Heart right ventricle (tissue), 16 donors: ENCODE results near the gene PSAP. TPM values are rescaled to one million over a fixed set of nuclear protein-coding genes. Genes with fewer than 3 reads are reported as not detected.

Source experiments
- ATAC-seq, 8 donors: fragments of 200-7000 bp; cut with Tn5 transposase; one replicate each; pipeline ENCODE4 v1.9.1; 2020; ENCODE audit warnings: mild to moderate bottlenecking in 8 of 8, moderate library complexity in 8 of 8, moderate number of reproducible peaks in 1 of 8
- DNase-seq, 2 donors: peaks; one replicate each; pipeline ENCODE4 v3.0.0-alpha.2; 2020
- H3K27ac ChIP-seq, 10 donors: fragments of 200-600 bp; sonication (generic) in 2 of 10; one replicate each; pipeline versions ENCODE4 v1.5.0 to v1.8.0; 2020 to 2022; ENCODE audit warnings: mild to moderate bottlenecking in 3 of 10
- H3K27me3 ChIP-seq, 7 donors: fragments of 200-600 bp; one replicate each; pipeline ENCODE4 v1.8.0; 2021 to 2022; ENCODE audit warnings: mild to moderate bottlenecking in 2 of 7
- H3K36me3 ChIP-seq, 9 donors: fragments of 200-600 bp; sonication (generic) in 1 of 9; one replicate each; pipeline versions ENCODE4 v1.5.0 to v1.8.0; 2020 to 2022; ENCODE audit warnings: mild to moderate bottlenecking in 2 of 9
- H3K4me1 ChIP-seq, 9 donors: fragments of 200-600 bp; sonication (generic) in 1 of 9; one replicate each; pipeline versions ENCODE4 v1.5.0 to v1.8.0; 2020 to 2022; ENCODE audit warnings: mild to moderate bottlenecking in 4 of 9
- H3K4me3 ChIP-seq, 10 donors: fragments of 200-600 bp; sonication (generic) in 2 of 10; one replicate each; pipeline versions ENCODE4 v1.5.0 to v1.8.0; 2020 to 2022; ENCODE audit warnings: mild to moderate bottlenecking in 7 of 10, moderate library complexity in 2 of 10
- H3K9me3 ChIP-seq, 11 donors: fragments of 200-600 bp in 10 of 11; sonication (generic) in 2 of 11; one replicate each; pipeline versions ENCODE4 v1.5.0 to v1.8.0; 2013 to 2022; ENCODE audit warnings: mild to moderate bottlenecking in 2 of 11, control low read depth in 1 of 11, moderate library complexity in 1 of 11
- WGBS, 2 donors: extraction: QIAGEN DNeasy Blood & Tissue Kit; methylation state at CpG; one replicate each; pipeline ENCODE4 v1.1.7; 2013; ENCODE audit warnings: inconsistent platforms in 1 of 2; 5-methylcytosine and 5-hydroxymethylcytosine counted together
- intact Hi-C, 10 donors: fragments of 100-400 bp; cut with DNase I; formaldehyde crosslinking; loops; one replicate each; pipeline versions ENCODE4 v1.11.1 to v1.14.2; 2022
- polyA plus RNA-seq, 2 donors: library from polyadenylated mRNA; stranded (reverse); fragments of 200-250 nt; gene quantifications; one replicate each; pipeline ENCODE4 v1.2.3, GENCODE V29; 2013
- total RNA-seq, 10 donors: library from RNA; stranded (reverse); fragmentation: NEBNext Ultra II Directional in 3 of 10; extraction: Animal tissue kit (Norgen Biotek cat#: 25700) in 3 of 10; gene quantifications; one replicate each; pipeline versions ENCODE4 v1.2.1 to v1.2.4, GENCODE V29; 2021 to 2023
- TF ChIP-seq, protein P1 (sequence below), 9 donors: fragments of 200-600 bp; sonication (generic) in 2 of 9; IDR thresholded peaks; one replicate each; pipeline versions ENCODE4 v1.5.0 to v1.8.0; 2021 to 2022; ENCODE audit warnings: antibody characterized with exemption in 9 of 9, mild to moderate bottlenecking in 5 of 9, moderate library complexity in 1 of 9
- donor health status: Arrhythmogenic right ventricular cardiomyopathy.
- donor health status: ischemic (EF 13 %, LVEDD 7.1; RV severe dilation, severe dysfunction).
- donor health status: healthy with polysubstance abuse.
- donor health status: DM: no; HTN: yes; CAD: no.
- donor health status: DM: no; HTN: no; CAD: no.
- donor health status: ischemic (EF 25% LVEDD 6.9; RV normal size, moderate dysfunction).
- donor health status: ischemic (EF 25% LVEDD 5.7; RV mildly dilated, moderate dysfunction).
- donor health status: healthy.
- donor health status: DM: yes; HTN: yes; CAD: no.
- donor health status: Ischemic cardiomyopathy.
- donor health status: ischemic (EF 35%, LVEDD 5.7; RV mildly dilated, moderate dysfunction).
- donor health status: nonischemic (EF 11% LVEDD 7.7; RV severe dilation, severe dysfunction).
- donor health status: DM: yes; HTN: yes; CAD: no.
- donor health status: PGD.
- donor health status: ischemic (EF 29% LVEDD 5.4; RV normal size, mild dysfunction).
- donor health status: nonischemic (EF 23%, LVEDD 6.1; RV moderate dilation, normal function).

The PSAP gene
- total and polyA plus RNA-seq, 12 donors: 443 to 2,078 (median 1,616) TPM

DNA sequence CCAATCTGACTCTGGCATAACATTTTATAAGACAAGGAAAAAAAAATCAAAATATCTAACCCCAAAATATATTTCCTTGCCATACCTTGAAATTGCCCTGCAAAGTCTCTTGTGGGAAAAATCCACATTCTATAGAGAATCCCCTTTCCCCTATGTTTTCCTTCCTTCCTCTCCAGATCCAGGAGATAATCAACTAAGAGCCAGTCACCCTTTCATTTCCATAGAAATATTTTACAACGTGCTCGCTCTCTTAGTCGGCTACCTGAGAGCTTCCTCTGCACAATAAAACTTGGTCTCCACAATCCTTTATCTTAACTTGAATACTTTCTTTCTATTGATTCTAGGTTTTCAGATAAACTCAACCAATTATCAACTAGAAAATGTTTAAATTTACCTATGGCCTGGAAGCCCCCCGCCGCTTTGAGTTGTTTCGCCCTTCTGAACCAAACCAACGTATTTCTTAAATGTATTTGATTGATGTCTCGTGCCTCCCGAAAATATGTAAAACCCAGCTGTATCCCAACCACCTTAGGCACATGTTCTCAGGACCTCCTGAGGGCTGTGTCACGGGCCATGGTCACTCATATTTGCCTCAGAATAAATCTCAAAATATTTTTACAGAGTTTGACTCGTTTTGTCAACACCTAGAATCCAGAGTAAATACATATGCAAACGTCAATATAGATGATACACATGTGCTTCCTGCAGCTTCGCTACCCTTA is 869 bp downstream of the PSAP start:
- no peaks in the 10 kb centered on the region for H3K9me3 ChIP-seq
- H3K27me3 ChIP-seq: no peaks in the 10 kb centered on the region
- WGBS, 2 donors: 3 to 5% methylated on average over 13 of the region's 13 CpGs
- no peak for ATAC-seq
- TF ChIP-seq, protein P1, sequence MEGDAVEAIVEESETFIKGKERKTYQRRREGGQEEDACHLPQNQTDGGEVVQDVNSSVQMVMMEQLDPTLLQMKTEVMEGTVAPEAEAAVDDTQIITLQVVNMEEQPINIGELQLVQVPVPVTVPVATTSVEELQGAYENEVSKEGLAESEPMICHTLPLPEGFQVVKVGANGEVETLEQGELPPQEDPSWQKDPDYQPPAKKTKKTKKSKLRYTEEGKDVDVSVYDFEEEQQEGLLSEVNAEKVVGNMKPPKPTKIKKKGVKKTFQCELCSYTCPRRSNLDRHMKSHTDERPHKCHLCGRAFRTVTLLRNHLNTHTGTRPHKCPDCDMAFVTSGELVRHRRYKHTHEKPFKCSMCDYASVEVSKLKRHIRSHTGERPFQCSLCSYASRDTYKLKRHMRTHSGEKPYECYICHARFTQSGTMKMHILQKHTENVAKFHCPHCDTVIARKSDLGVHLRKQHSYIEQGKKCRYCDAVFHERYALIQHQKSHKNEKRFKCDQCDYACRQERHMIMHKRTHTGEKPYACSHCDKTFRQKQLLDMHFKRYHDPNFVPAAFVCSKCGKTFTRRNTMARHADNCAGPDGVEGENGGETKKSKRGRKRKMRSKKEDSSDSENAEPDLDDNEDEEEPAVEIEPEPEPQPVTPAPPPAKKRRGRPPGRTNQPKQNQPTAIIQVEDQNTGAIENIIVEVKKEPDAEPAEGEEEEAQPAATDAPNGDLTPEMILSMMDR (IDR thresholded peaks at IDR 0.05): no peak
- DNase-seq: no peak
- H3K4me3 ChIP-seq: peak overlapping the region; percentile 85 to 100 (median 94)
- H3K4me1 ChIP-seq: peaks cover 7 to 68% (median 54%) of the 10 kb centered on the region in 9 donors
- intact Hi-C loops: no loop called here
- H3K36me3 ChIP-seq: peaks cover 0 to 9% (median 0%) of the 10 kb centered on the region in 9 donors
- peak overlapping the region; percentile 89 to 99 (median 98) for H3K27ac ChIP-seq

DNA sequence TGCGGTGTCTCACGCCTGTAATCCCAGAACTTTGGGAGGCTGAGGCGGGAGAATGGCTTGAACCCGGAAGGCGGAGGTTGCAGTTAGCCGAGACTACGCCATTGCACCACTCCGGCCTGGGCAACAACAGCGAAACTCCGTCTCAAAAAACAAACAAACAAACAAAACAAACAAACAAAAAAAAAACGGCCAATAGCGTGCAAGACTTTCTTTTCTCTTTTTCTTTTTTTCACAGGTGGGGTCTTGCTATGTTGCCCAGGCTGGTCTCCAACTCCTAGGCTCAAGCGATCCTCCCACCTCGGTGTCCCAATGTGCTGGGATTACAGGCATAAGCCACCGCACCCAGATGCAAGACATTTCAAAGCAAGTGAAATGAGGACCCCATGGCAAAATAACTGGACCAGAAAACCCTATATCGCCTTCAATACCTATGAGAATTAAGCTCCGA is 1.6 kb downstream of the PSAP start:
- H3K4me1 ChIP-seq: peaks cover 7 to 75% (median 55%) of the 10 kb centered on the region in 9 donors
- TF ChIP-seq, protein P1 (IDR thresholded peaks at IDR 0.05): no peak
- ATAC-seq (no peak), DNase-seq (no peak)
- intact Hi-C loops: loop anchor here in 1 of 10 donors (2.0 kb wide), 1 partner anchor 41 kb away; no protein-coding TSS in a partner anchor
- 92 to 93% methylated on average over 17 of the region's 17 CpGs for WGBS, 2 donors
- H3K27me3 ChIP-seq: no peaks in the 10 kb centered on the region
- H3K4me3 ChIP-seq: peak overlapping the region in 9 of 10 donors; percentile 86 to 100 (median 94)
- H3K27ac ChIP-seq: peak overlapping the region in 6 of 10 donors; percentile 97 to 99 (median 98)
- no peaks in the 10 kb centered on the region for H3K9me3 ChIP-seq
- H3K36me3 ChIP-seq: peaks cover 0 to 13% (median 0%) of the 10 kb centered on the region in 9 donors

DNA sequence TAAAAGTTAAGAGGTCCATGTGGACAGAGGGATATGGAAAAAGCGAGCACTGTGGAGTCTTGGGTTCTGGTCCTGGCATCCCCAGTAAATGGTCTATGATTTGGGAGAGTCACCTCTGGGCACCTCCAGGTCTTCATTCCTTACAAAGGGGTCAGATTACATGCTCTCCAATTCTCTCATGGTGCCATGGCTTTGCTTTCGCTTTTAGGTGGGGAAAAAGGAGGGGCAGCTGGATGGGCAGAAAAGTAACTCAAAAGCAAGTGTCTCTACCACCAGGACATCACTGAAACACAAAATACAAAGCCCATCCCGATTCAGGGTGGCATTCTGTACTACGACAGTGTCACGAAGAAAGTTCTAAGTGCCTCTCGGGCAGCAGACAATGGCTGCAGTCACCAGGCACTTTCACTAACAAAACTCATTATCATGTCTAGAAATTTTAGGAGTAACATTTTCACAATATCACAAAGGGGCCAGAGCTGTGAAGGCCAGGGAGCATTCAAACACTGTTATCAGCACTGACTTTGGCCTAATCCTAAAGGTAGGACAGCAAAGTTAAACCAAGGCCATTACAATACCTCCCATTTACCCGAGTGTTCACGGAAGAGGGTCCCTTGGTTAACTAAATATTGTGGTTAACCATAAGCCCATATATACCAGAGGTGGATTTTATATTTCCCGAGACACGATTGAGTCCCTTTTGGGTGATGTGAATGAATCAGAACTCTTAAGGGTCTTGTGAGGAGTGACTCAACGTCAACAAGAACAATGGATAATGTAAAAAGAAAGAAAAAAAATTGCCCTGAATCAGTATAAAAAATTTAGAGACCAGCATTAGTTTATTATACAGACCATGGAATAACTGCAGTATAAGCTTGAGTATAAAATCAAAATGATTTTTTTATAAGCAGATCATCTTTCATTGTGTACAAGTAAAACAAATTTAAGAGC is 2.5 kb downstream of the PSAP start:
- H3K27me3 ChIP-seq: no peaks in the 10 kb centered on the region
- TF ChIP-seq, protein P1 (IDR thresholded peaks at IDR 0.05): no peak
- peak overlapping the region in 7 of 10 donors; percentile 9 to 99 (median 36) for H3K27ac ChIP-seq
- peaks cover 0 to 15% (median 0%) of the 10 kb centered on the region in 9 donors for H3K36me3 ChIP-seq
- intact Hi-C loops: loop anchor here in 1 of 10 donors (2.0 kb wide), 1 partner anchor 42 kb away; no protein-coding TSS in a partner anchor
- peaks cover 12 to 84% (median 63%) of the 10 kb centered on the region in 9 donors for H3K4me1 ChIP-seq
- WGBS, 2 donors: 66 to 67% methylated on average over 11 of the region's 11 CpGs
- peak overlapping the region in 8 of 10 donors; percentile 91 to 100 (median 95) for H3K4me3 ChIP-seq
- DNase-seq: no peak
- ATAC-seq: no peak
- H3K9me3 ChIP-seq: no peaks in the 10 kb centered on the region

DNA sequence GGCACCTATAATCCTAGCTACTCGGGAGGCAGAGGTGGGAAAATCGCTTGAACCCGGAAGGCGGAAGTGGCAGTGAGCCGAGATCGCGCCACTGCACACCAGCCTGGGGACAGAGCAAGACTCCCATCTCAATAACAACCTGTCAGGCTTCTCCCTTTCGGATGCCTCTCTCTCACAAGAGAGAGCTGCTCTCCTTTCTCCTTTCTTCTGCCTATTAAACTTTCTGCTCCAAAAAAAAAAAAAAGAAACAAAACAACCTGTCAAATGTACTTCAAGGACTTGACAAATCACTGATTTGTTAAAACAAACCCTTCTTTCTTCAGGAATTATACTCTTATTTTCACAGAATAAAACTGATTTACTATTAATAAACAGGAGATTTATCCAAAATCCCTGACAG is 3.6 kb downstream of the PSAP start:
- intact Hi-C loops: no loop called here
- Histone ChIP-seq H3K4me1 (peaks cover 14 to 91% (median 75%) of the 10 kb centered on the region in 9 donors), H3K27ac (peak overlapping the region in 2 of 10 donors; percentile 37 to 99), H3K9me3 (no peaks in the 10 kb centered on the region), H3K4me3 (peak overlapping the region in 1 of 10 donors; percentile 96), H3K36me3 (peaks cover 0 to 20% (median 0%) of the 10 kb centered on the region in 9 donors), H3K27me3 (no peaks in the 10 kb centered on the region)
- ATAC-seq: no peak
- no peak for DNase-seq
- WGBS, 2 donors: 93 to 94% methylated on average over 8 of the region's 8 CpGs
- TF ChIP-seq, protein P1 (IDR thresholded peaks at IDR 0.05): no peak
